ENCODE data around the gene NAT9. TPM values are rescaled to one million over a fixed set of nuclear protein-coding genes. Genes with fewer than 3 reads are reported as not detected.
A peak's percentile ranks its signal among the peaks of the same experiment; 100 is the strongest.

NAT9 gene
- total RNA-seq, 5 donors from 2014 or later (not counting 1 experiment from before 2014, with no cell fraction given) = 37.2 to 74.4 (median 71.9) TPM

DNA sequence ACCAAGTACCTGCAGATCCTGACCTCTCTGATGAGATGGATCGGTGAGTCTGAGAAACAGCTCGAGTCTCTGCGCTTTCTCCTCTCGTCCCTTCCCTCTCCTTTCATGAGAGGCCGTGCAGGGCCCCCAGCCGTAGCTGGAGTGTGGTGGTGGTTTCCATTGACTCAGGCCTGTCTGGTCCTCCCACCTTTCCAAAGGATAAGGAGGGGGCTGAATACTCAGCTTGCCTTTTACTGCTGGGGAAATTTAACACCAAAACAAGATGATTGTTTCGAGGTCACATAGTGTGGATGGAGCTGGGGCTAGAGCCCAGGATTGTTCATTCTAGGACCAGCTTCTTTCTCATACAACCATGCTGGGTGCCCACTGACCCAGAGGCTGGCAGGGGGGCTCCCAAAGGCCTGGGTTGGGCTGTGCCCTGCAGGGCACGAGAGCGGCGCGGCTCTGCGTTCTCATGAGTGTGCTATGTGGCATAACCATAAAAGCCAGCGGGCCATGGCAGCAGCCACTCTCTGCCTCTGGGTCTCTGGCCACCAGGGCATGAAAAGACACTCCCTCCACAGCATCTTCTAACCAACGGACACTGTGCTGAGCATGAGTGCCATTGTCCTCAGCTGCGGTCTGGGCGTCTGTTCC lies 43.8 kb upstream of the NAT9 start:
- Mint-ChIP-seq H3K36me3 (peaks cover 35% of the 10 kb centered on the region), H3K27me3 (no peaks in the 10 kb centered on the region), H3K27ac (no peak overlapping the region), H3K4me3 (no peak overlapping the region), H3K4me1 (no peaks in the 10 kb centered on the region), H3K9me3 (no peaks in the 10 kb centered on the region)
- H3K36me3 ChIP-seq (ENCODE audit: control insufficient read depth in 2 of 2, extremely low read depth in 1 of 2, insufficient read depth in 1 of 2, low read length in 1 of 2) = peaks cover 17 to 58% of the 10 kb centered on the region in 2 donors
- no peak overlapping the region for H3K4me3 ChIP-seq (ENCODE audit: control insufficient read depth in 1 of 2, extremely low read depth in 1 of 2, low read length in 1 of 2)
- no peak overlapping the region for H3K27ac ChIP-seq (ENCODE audit: low read length)
- DNase-seq = no peak
- ChIA-PET CTCF (no interaction called here), POLR2A (no interaction called here)
- no peaks in the 10 kb centered on the region for H3K9me3 ChIP-seq
- peaks cover 0 to 3% of the 10 kb centered on the region in 2 experiments for H3K27me3 ChIP-seq (replicated peaks in 1 of 2; ENCODE audit: control insufficient read depth in 2 of 2, extremely low read depth in 1 of 2, insufficient read depth in 2 of 2, low read length in 1 of 2)
- 95% methylated on average over 6 of the region's 16 CpGs for WGBS (ENCODE audit: insufficient coverage)
- no peaks in the 10 kb centered on the region for H3K4me1 ChIP-seq (ENCODE audit: control insufficient read depth in 1 of 2, extremely low read depth in 1 of 2, insufficient read depth in 2 of 2, low read length in 2 of 2)
- ATAC-seq (replicated peaks in 1 of 4) = no peak

DNA sequence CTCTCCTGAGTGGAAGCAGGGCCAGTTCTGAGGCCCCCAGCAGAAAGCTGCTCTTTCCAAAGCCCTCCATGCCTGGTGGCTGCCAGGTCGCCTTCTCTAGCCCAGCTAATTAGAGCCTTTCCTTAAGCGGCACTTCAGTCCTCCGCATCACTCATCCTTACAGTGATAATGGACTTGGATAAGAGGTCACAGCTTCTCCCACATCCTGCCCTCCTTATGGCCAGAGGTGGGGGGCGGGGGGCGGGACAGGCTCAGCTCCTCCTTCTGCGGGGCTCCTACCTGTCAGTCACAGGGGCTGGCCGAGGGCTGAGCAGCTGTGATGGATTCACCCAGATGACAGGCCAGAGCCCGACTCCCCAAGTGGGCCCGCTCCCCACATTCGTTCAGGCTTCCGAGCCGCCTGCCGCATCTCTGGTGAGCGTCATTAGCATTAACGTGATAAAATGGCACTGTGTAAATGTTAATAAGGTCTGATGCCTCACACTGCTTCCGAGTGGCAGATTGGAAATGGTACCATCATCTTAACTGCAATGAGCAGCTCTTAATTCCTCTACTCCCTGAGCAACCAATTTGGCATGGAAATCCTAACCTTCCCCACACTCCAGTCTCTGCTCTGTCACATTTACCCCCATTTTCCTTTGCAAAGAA lies 42.3 kb upstream of the NAT9 start:
- CTCF ChIA-PET = no interaction called here
- Histone ChIP-seq H3K36me3 (ENCODE audit: control insufficient read depth in 2 of 2, extremely low read depth in 1 of 2, insufficient read depth in 1 of 2, low read length in 1 of 2) (peaks cover 11 to 56% of the 10 kb centered on the region in 2 donors), H3K4me3 (ENCODE audit: control insufficient read depth in 1 of 2, extremely low read depth in 1 of 2, low read length in 1 of 2) (no peak overlapping the region), H3K9me3 (no peaks in the 10 kb centered on the region), H3K4me1 (ENCODE audit: control insufficient read depth in 1 of 2, extremely low read depth in 1 of 2, insufficient read depth in 2 of 2, low read length in 2 of 2) (no peaks in the 10 kb centered on the region), H3K27ac (ENCODE audit: low read length) (no peak overlapping the region), H3K27me3 (replicated peaks in 1 of 2; ENCODE audit: control insufficient read depth in 2 of 2, extremely low read depth in 1 of 2, insufficient read depth in 2 of 2, low read length in 1 of 2) (peaks cover 0 to 3% of the 10 kb centered on the region in 2 experiments)
- DNase-seq = no peak
- Mint-ChIP-seq H3K27me3 (no peaks in the 10 kb centered on the region), H3K27ac (no peak overlapping the region), H3K4me3 (no peak overlapping the region), H3K36me3 (peaks cover 36% of the 10 kb centered on the region), H3K4me1 (no peaks in the 10 kb centered on the region), H3K9me3 (no peaks in the 10 kb centered on the region)
- POLR2A ChIA-PET = no interaction called here
- no peak for ATAC-seq (replicated peaks in 1 of 4)
- WGBS (ENCODE audit: insufficient coverage) = 92% methylated on average over 2 of the region's 16 CpGs

- Histone ChIP-seq H3K9me3 (no peaks in the 10 kb centered on the region), H3K4me1 (ENCODE audit: control insufficient read depth in 1 of 2, extremely low read depth in 1 of 2, insufficient read depth in 2 of 2, low read length in 2 of 2) (no peaks in the 10 kb centered on the region), H3K27ac (ENCODE audit: low read length) (no peak overlapping the region), H3K4me3 (ENCODE audit: control insufficient read depth in 1 of 2, extremely low read depth in 1 of 2, low read length in 1 of 2) (no peak overlapping the region), H3K27me3 (replicated peaks in 1 of 2; ENCODE audit: control insufficient read depth in 2 of 2, extremely low read depth in 1 of 2, insufficient read depth in 2 of 2, low read length in 1 of 2) (peaks cover 0 to 3% of the 10 kb centered on the region in 2 experiments), H3K36me3 (ENCODE audit: control insufficient read depth in 2 of 2, extremely low read depth in 1 of 2, insufficient read depth in 1 of 2, low read length in 1 of 2) (peaks cover 11 to 57% of the 10 kb centered on the region in 2 donors)
- no peak overlapping the region for H3K4me3 Mint-ChIP-seq
- CTCF ChIA-PET = no interaction called here
- WGBS (ENCODE audit: insufficient coverage) = 88% methylated on average over 9 of the region's 18 CpGs
- POLR2A ChIA-PET = no interaction called here
- DNase-seq (no peak), ATAC-seq (replicated peaks in 1 of 4) (no peak)
- H3K27ac Mint-ChIP-seq = no peak overlapping the region
- no peaks in the 10 kb centered on the region for H3K4me1 Mint-ChIP-seq
- peaks cover 38% of the 10 kb centered on the region for H3K36me3 Mint-ChIP-seq
- no peaks in the 10 kb centered on the region for H3K9me3 Mint-ChIP-seq
- H3K27me3 Mint-ChIP-seq = no peaks in the 10 kb centered on the region
These were observed 40.9 kb upstream of the NAT9 start for GRCh38 chr17:74816905-74817620.

GRCh38 chr17:74815550-74816370 lies 39.6 kb upstream of the NAT9 start:
- no peaks in the 10 kb centered on the region for H3K9me3 Mint-ChIP-seq
- CTCF ChIA-PET = no interaction called here
- H3K4me1 Mint-ChIP-seq = no peaks in the 10 kb centered on the region
- ATAC-seq (replicated peaks in 1 of 4) = no peak
- no peak overlapping the region for H3K4me3 ChIP-seq (ENCODE audit: control insufficient read depth in 1 of 2, extremely low read depth in 1 of 2, low read length in 1 of 2)
- H3K36me3 ChIP-seq (ENCODE audit: control insufficient read depth in 2 of 2, extremely low read depth in 1 of 2, insufficient read depth in 1 of 2, low read length in 1 of 2) = peaks cover 10 to 46% of the 10 kb centered on the region in 2 donors
- DNase-seq = no peak
- 82% methylated on average over 6 of the region's 15 CpGs for WGBS (ENCODE audit: insufficient coverage)
- no peaks in the 10 kb centered on the region for H3K27me3 Mint-ChIP-seq
- POLR2A ChIA-PET = no interaction called here
- H3K9me3 ChIP-seq = no peaks in the 10 kb centered on the region
- peaks cover 41% of the 10 kb centered on the region for H3K36me3 Mint-ChIP-seq
- no peak overlapping the region for H3K27ac Mint-ChIP-seq
- H3K4me1 ChIP-seq (ENCODE audit: control insufficient read depth in 1 of 2, extremely low read depth in 1 of 2, insufficient read depth in 2 of 2, low read length in 2 of 2) = no peaks in the 10 kb centered on the region
- H3K27me3 ChIP-seq (replicated peaks in 1 of 2; ENCODE audit: control insufficient read depth in 2 of 2, extremely low read depth in 1 of 2, insufficient read depth in 2 of 2, low read length in 1 of 2) = peaks cover 0 to 3% of the 10 kb centered on the region in 2 experiments
- no peak overlapping the region for H3K4me3 Mint-ChIP-seq
- no peak overlapping the region for H3K27ac ChIP-seq (ENCODE audit: low read length)

DNA sequence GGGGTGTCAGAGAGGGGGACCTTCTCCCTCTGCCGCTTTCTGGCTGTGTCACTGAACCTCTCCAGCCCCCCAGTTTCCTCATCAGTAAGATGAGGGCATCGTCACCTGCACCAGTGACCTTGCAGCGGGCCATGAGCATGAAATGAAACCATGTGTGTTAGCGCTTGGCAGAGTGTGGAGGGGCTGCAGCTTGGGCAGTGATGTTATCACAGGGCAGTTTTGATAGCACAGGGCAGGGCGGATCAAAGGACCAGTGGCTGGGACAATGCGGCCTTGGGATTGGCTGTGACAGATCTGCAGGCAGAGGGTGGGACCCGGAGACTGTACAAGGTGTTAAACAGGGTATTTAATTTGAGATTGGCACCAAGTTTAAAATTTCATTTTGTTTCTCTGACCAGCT lies 38.9 kb upstream of the NAT9 start:
- H3K9me3 Mint-ChIP-seq = no peaks in the 10 kb centered on the region
- no peak for DNase-seq
- Histone ChIP-seq H3K36me3 (ENCODE audit: control insufficient read depth in 2 of 2, extremely low read depth in 1 of 2, insufficient read depth in 1 of 2, low read length in 1 of 2) (peaks cover 5 to 43% of the 10 kb centered on the region in 2 donors), H3K4me3 (ENCODE audit: control insufficient read depth in 1 of 2, extremely low read depth in 1 of 2, low read length in 1 of 2) (no peak overlapping the region), H3K4me1 (ENCODE audit: control insufficient read depth in 1 of 2, extremely low read depth in 1 of 2, insufficient read depth in 2 of 2, low read length in 2 of 2) (no peaks in the 10 kb centered on the region), H3K27me3 (replicated peaks in 1 of 2; ENCODE audit: control insufficient read depth in 2 of 2, extremely low read depth in 1 of 2, insufficient read depth in 2 of 2, low read length in 1 of 2) (no peaks in the 10 kb centered on the region), H3K27ac (ENCODE audit: low read length) (no peak overlapping the region), H3K9me3 (no peaks in the 10 kb centered on the region)
- CTCF ChIA-PET = no interaction called here
- H3K4me3 Mint-ChIP-seq = no peak overlapping the region
- H3K27me3 Mint-ChIP-seq = no peaks in the 10 kb centered on the region
- POLR2A ChIA-PET = no interaction called here
- no peak for ATAC-seq (replicated peaks in 1 of 4)
- H3K4me1 Mint-ChIP-seq = peaks cover 0 to 2% (median 0%) of the 10 kb centered on the region in 3 donors
- peaks cover 46% of the 10 kb centered on the region for H3K36me3 Mint-ChIP-seq
- WGBS (ENCODE audit: insufficient coverage) = 92% methylated on average over 6 of the region's 7 CpGs
- no peak overlapping the region for H3K27ac Mint-ChIP-seq

GRCh38 chr17:74814453-74814852 lies 38.3 kb upstream of the NAT9 start:
- no peak overlapping the region for H3K27ac Mint-ChIP-seq
- peak in 1 of 35 experiments; percentile 16 for DNase-seq
- POLR2A ChIA-PET = no interaction called here

More at GRCh38 chr17:74814453-74814852, 38.3 kb upstream of the NAT9 start:
- H3K4me3 ChIP-seq (ENCODE audit: control insufficient read depth in 1 of 2, extremely low read depth in 1 of 2, low read length in 1 of 2) = no peak overlapping the region
- H3K4me3 Mint-ChIP-seq = no peak overlapping the region
- peaks cover 48% of the 10 kb centered on the region for H3K36me3 Mint-ChIP-seq
- no peak overlapping the region for H3K27ac ChIP-seq (ENCODE audit: low read length)
- H3K9me3 ChIP-seq = no peaks in the 10 kb centered on the region
- ATAC-seq (replicated peaks in 1 of 4) = peak in 1 of 4 experiments; percentile 29
- no peaks in the 10 kb centered on the region for H3K27me3 Mint-ChIP-seq
- peaks cover 2 to 42% of the 10 kb centered on the region in 2 donors for H3K36me3 ChIP-seq (ENCODE audit: control insufficient read depth in 2 of 2, extremely low read depth in 1 of 2, insufficient read depth in 1 of 2, low read length in 1 of 2)
- no peaks in the 10 kb centered on the region for H3K9me3 Mint-ChIP-seq
- no peaks in the 10 kb centered on the region for H3K27me3 ChIP-seq (replicated peaks in 1 of 2; ENCODE audit: control insufficient read depth in 2 of 2, extremely low read depth in 1 of 2, insufficient read depth in 2 of 2, low read length in 1 of 2)
- 96% methylated on average over 3 of the region's 5 CpGs for WGBS (ENCODE audit: insufficient coverage)
- H3K4me1 Mint-ChIP-seq = peaks cover 0 to 4% (median 0%) of the 10 kb centered on the region in 3 donors
- CTCF ChIA-PET = no interaction called here
- no peaks in the 10 kb centered on the region for H3K4me1 ChIP-seq (ENCODE audit: control insufficient read depth in 1 of 2, extremely low read depth in 1 of 2, insufficient read depth in 2 of 2, low read length in 2 of 2)

All from T-cell (primary cell).